Measurements from ENCODE around the gene SYPL1.

DNA sequence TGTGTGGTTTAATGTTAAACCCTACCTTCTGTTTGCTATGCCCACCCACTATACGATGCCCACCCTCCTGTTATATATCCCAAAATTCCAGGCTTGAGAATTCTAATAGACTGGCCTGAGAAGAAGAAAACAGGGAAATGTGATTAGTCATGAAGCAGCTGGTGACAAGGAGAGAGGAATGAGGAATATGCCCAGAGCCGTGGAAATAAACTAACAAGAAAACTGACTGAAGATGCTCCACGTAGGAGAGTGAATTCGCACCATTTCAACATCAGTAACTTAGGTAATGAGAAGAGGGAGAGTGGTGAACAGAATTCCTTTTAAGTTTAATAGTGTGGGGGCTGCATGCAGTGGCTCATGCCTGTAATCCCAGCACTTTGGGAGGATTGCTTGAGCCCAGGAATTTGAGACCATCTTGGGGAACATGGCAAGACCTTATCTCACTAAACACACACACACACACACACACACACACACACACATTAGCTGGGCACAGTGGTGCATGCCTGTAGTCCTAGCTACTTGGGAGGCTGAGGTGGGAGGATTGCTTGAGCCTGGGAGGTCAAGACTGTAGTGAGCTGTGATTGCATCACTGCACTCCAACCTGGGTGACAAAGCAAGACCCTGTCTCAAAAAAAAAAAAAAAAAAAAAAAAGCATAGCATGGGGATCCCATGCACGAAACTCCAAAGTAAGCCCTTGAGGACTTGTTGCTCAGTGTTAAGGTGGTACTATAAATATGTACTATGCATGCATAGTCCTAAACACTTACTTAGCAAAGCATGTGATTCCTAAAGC lies 16.1 kb upstream of the SYPL1 start:
- TF ChIP-seq CTCF (IDR thresholded peaks at IDR 0.05) (no peak), ZFX (IDR thresholded peaks at IDR 0.05; ENCODE audit: borderline replicate concordance) (no peak)
